ENCODE data around the gene NUF2.
"Not testable (repeated sequence)": the region's sequence is repeated elsewhere in the genome, so short reads cannot be mapped to it uniquely, and the experiment has no call there.

NUF2 gene

GRCh38 chr1:163321311-163322305 is at the start of gene NUF2:
NUF2 (plus strand) TSS chr1:163321954; CDS start chr1:163326052, 4,098 bp downstream.
- peak; percentile 94 for DNase-seq

DNA sequence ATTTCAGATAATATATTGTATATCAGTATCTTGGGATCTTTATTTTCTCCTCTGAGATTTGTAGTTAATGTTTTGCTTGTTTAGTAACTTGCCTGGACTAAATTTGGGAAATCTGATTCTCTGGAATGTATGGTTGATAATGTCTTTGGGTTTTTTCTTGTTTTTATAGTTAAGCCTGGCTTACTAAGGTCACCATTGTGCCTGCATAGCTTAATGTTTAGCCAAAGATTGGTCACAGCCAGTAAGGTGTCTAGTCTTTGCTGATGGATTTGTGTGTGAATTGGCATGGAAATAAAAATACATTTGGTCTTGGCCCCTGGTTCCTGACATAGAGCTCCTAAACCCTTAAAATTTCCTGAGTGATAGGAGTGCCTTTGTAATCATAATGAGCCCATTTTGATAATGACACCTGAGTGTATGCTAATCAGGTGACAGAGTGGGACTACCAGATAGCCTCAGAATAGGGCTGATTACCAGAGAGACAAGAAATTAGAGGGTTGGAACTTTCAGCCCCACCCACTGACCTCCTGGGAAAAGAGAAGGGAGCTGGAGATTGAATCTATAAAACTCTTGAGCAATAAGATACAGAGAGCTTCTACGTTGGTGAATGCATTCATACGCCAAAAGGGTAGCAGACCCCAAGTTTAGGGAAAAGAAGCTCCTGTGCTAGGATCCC is 47.9 kb upstream of the NUF2 start:
- DNase-seq = no peak

DNA sequence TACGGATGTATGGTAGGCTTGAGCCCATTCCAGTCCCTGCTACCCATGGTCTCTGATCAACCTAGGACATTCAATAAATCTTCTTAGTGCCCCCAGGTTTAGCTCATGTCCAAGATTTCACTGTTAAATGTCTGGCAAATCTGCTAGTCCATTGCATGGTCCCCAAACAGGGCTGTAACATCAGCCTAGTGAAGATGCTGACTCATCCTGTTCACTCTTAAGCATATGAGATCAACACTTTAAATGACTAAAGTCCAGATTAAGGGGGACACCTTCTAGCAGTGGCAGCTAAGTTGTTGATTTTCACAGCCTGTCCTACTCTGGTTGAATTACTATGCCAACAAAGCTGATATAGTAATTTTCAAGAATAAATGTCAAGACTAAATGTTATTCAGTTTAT is 46.5 kb upstream of the NUF2 start:
- no peak for DNase-seq

GRCh38 chr1:163278602-163279001 is 43.2 kb upstream of the NUF2 start:
- DNase-seq = no peak

- DNase-seq = not testable (repeated sequence)
These were observed 36.9 kb upstream of the NUF2 start for GRCh38 chr1:163284867-163285266.

DNA sequence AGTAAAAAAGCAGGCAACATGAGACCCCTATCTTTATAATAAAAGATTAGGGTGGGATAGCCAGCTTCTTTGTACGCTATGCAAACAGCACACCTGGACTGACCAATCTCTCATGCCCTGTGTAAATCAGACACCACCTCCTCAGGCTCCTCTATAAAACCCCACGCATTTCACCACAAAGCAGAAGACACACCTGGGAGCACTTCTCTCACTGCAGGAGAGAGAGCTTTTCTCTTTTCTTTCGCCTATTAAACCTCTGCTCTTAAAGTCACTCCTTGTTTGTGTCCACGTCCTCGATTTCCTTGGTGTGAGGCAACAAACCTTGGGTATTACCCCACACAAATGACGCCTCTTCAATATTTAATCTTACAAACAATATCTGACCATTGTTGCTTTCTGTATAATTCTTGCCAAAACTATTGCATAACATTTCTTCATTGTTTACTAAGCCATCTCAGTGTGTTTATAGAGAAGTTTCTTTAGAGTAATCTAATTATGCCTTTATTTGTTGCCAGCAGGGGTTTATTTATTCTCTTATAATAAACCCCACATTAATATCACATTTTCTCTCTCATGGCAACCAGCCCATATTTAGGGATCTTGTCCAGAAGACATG is 31.6 kb upstream of the NUF2 start:
- no peak for DNase-seq

GRCh38 chr1:163291461-163291860 is 30.3 kb upstream of the NUF2 start:
- no peak for DNase-seq

DNA sequence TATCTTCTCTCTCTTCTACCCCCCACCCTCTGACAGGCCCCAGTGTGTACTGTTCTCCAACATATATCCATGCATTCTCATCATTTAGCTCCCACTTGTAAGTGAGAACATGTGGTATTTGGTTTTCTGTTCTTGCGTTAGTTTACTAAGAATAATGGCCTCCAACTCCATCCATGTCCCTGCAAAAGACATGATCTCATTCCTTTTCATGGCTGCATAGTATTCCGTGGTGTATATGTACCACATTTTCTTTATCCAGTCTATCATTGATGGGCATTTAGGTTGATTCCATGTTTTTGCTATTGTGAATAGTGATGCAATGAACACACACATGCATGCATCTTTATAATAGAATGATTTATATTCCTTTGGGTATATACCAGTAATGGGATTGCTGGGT is 29.6 kb upstream of the NUF2 start:
- DNase-seq = not testable (repeated sequence)

DNA sequence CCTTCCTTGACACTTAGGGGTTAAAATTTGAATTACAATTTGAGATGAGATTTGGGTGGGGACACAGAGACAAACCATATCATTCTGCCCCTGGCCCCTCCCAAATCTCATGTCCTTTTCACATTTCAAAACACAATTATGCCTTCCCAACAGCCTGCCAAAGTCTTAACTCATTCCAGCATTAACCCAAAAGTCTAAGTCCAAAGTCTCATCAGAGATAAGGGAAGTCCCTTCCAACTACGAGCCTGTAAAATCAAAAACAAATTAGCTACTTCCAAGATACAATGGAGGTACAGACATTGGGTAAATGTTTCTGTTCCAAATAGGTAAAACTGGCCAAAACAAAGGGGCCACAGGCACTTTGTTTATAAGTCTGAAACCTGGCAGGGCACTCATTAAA is 28.3 kb upstream of the NUF2 start:
- not testable (repeated sequence) for DNase-seq

DNA sequence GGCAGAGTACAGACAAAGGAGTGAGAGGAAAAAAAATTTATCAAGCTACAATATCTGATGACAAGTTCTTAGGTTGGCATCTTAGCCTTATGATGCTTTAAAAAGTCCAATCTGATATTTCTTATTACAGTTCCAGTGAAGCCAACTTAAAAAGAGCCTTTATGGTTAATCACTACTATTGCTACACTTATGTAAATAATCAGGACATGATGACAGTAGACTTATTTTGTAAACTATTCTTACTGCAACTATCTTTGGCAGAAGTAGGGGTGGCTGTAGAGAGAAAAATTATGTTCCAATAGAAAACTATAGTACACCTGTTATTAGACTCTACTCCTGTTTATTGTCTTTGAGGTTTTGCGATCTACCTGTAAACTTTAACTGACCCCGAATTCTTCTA is 25.8 kb upstream of the NUF2 start:
- no peak for DNase-seq

- DNase-seq = no peak
These were observed 25.1 kb upstream of the NUF2 start for GRCh38 chr1:163296504-163297263.

GRCh38 chr1:163298365-163298764 is 23.4 kb upstream of the NUF2 start:
- no peak for DNase-seq

DNA sequence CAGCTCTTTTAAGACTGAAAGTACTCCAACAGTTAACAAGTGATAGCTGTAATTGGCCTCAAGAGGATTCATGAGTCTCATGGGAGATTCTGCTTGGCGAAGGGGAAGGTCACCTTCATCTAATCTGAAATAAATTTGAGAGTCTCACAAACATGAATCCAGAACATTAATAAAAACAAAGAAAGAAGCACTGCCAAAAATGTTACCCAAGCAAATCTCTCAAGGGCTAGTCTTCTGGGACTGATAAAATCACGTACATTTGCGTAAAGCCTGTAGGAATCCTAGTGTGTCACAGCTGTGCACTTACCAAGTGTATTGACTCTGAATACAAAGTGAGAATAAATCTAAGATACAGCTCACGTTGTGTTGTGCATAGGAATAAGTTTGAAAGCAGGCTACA is 21.2 kb upstream of the NUF2 start:
- no peak for DNase-seq

GRCh38 chr1:163303561-163303960 is 18.2 kb upstream of the NUF2 start:
- no peak for DNase-seq

GRCh38 chr1:163305441-163305840 is 16.3 kb upstream of the NUF2 start:
- DNase-seq = no peak

DNA sequence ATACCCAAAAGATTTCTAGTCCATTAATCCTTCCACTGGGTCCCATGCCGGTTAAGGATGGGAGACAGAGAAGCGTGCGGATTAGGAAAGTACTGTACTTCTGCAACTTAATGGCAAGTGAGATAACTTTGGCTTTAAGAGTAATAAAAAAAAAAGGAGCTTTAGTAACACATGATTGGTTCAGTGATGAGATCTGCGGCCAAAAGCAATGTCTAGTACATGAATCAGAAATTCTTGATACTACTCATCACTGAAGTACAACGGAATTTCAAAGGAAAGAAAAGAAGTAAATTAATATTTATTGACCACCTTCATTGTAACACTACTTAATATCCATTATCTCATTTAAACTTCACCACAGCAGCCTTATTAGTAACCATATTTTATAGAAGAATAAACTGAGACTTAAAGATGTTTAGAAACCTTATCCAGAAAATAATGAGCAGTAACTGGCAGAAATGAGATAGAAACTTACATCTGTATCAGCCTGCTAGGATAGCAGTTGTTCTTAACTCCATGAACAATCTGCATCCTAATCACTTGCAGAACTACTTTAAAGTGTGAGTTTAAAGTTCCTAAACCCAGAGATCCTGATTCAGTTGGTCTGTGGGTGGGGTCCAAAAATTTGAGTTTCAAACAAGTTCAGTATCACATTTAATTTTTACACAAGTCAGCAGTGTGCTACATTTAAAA is 14.1 kb upstream of the NUF2 start:
- no peak for DNase-seq

- DNase-seq = no peak
These were observed 12.9 kb upstream of the NUF2 start for GRCh38 chr1:163308811-163309210.

DNA sequence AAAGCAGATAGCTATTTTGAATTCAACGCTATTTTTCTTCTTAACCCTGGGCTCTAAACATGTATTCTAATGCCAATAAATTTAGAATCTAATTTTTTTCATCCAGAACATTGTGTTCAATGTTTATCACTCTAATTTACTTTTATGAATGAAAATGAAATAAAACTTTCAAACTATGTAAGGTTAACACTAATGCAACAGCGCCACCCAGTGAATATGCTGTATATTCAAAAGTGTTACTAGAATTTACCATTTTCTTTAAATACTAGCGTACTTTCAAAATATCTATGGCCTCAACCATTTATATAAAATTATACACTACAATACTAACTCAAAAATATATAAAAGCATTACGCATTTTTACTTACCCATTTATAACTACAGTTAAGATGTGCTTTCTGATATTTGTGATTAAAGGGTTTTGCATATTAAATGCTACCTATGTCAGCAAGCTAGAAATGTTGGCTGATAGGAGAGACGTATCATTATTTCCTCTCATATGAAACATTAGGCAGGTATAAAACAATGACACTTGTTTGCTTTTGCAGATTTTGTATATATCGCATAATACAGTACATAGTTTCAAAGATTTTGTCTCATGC is 5.9 kb upstream of the NUF2 start:
- no peak for DNase-seq

DNA sequence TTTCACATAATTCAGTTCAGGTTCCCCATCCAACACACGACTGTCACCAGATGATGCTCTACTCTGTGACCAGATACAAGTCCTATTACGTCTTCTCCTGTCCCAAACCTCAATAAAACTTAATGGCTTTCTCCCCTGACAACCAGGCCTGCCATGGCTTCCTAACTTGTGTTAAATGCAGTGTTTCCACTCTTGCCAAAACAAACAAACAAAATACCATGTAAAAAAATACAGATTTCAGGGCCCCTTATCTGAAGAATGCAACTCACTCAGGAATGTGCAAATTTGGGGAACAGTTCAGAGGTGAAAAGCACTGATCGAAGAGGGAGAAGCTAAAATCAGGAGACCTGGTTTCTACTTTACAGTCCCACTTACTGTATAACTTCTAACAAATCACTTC is 863 bp upstream of the NUF2 start:
- no peak for DNase-seq

- DNase-seq = not testable (repeated sequence)
These were observed 1.6 kb downstream of the NUF2 start for GRCh38 chr1:163323339-163323738.

DNA sequence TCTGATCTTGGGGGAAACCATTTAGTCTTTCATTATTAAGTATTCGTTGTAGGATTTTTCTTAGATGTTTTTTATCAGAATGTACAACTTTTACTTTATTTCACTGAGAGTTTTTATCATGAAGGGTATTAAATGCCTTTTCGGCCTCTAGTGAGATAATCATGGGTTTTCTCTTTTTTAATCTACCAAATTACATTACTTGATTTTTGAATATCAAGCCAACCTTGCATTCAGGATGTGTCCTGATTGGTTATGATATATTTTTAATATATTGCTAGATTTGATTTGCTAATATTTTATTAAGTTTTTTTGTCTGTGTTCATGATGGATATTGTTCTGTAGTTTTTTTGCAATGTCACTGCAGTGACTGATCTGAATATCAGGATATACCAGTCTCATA is 9.4 kb downstream of the NUF2 start:
- no peak for DNase-seq

- DNase-seq = no peak
These were observed 13.5 kb downstream of the NUF2 start for GRCh38 chr1:163335216-163335615.
